ENCODE measurements around the gene SFRP4. TPM values are rescaled to one million over a fixed set of nuclear protein-coding genes. Genes with fewer than 3 reads are reported as not detected.

Gene SFRP4
- total RNA-seq, 1 experiment from 2014 or later: not detected

DNA sequence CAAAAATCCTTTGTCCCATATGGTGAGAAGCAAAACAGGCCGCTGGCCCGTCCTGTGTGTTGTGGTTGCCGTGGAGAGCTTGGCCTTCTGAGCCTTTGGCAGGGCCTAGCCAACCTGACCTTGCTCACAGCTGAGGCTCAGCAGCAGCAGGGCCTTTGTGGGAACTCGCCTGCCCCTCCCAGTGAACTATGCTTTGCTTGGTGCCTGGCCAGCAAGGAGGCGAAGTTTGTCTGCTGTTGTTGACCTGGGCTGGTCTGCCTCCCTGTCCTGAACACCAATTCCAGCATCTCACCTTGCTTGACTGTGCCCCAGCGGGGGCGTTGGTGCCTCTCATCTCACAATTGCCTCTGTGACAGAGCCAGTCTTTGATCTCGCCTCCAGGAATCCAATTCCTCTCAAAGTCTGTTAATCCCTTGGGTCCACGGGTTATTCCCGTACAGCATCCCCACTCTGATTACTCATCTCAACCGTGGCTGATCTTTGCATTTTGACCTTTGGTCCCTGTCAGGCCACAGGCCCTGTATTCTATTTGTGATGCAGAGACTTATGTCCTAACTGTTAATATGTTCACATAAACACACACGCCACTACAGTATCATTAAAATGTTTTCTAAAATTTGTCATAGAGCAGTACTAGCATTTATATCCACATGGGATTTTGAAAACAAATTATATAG is 26.5 kb upstream of the SFRP4 start:
- no peak overlapping the region for H3K4me3 Mint-ChIP-seq (ENCODE audit: unreplicated experiment)
- H3K27ac Mint-ChIP-seq (ENCODE audit: unreplicated experiment): no peak overlapping the region
- no peaks in the 10 kb centered on the region for H3K4me1 Mint-ChIP-seq (ENCODE audit: low read depth, unreplicated experiment)
- no peaks in the 10 kb centered on the region for H3K9me3 Mint-ChIP-seq (ENCODE audit: unreplicated experiment)
- H3K27me3 Mint-ChIP-seq (ENCODE audit: insufficient read depth, unreplicated experiment): peaks cover 3% of the 10 kb centered on the region
- H3K36me3 Mint-ChIP-seq (ENCODE audit: insufficient read depth, unreplicated experiment): no peaks in the 10 kb centered on the region
- H3K4me1 ChIP-seq: peaks cover 14% of the 10 kb centered on the region
- BruUV-seq (replicated peaks): no TSS peak
- no peak overlapping the region for H3K4me3 ChIP-seq (ENCODE audit: low read depth, low read length)
- no peaks in the 10 kb centered on the region for H3K36me3 ChIP-seq (ENCODE audit: control insufficient read depth, insufficient read depth, low read length)
- no peaks in the 10 kb centered on the region for H3K9me3 ChIP-seq
- CTCF ChIA-PET: no interaction called here
- intact Hi-C loops (cut with micrococcal nuclease; ENCODE audit: unreplicated experiment): loop anchor here (1.0 kb wide), 1 partner anchor 26 kb away; no protein-coding TSS in a partner anchor
- TF ChIP-seq, protein P1, sequence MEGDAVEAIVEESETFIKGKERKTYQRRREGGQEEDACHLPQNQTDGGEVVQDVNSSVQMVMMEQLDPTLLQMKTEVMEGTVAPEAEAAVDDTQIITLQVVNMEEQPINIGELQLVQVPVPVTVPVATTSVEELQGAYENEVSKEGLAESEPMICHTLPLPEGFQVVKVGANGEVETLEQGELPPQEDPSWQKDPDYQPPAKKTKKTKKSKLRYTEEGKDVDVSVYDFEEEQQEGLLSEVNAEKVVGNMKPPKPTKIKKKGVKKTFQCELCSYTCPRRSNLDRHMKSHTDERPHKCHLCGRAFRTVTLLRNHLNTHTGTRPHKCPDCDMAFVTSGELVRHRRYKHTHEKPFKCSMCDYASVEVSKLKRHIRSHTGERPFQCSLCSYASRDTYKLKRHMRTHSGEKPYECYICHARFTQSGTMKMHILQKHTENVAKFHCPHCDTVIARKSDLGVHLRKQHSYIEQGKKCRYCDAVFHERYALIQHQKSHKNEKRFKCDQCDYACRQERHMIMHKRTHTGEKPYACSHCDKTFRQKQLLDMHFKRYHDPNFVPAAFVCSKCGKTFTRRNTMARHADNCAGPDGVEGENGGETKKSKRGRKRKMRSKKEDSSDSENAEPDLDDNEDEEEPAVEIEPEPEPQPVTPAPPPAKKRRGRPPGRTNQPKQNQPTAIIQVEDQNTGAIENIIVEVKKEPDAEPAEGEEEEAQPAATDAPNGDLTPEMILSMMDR (IDR thresholded peaks at IDR 0.05; ENCODE audit: insufficient read depth in 1 of 2, low read depth in 1 of 2, low read length in 1 of 2, severe bottlenecking in 1 of 2, unreplicated experiment in 1 of 2): no peak
- H3K27me3 ChIP-seq (replicated peaks; ENCODE audit: control insufficient read depth, insufficient read depth, low read length): no peaks in the 10 kb centered on the region
- POLR2A ChIA-PET: no interaction called here
- DNase-seq: peak; percentile 70 to 82

GRCh38 chr7:37933018-37933566 is 16.5 kb upstream of the SFRP4 start:
- H3K9me3 ChIP-seq: peaks cover 7% of the 10 kb centered on the region
- CTCF ChIA-PET: no interaction called here
- H3K4me3 ChIP-seq (ENCODE audit: low read depth, low read length): no peak overlapping the region
- H3K9me3 Mint-ChIP-seq (ENCODE audit: unreplicated experiment): peaks cover 14% of the 10 kb centered on the region
- no peaks in the 10 kb centered on the region for H3K36me3 ChIP-seq (ENCODE audit: control insufficient read depth, insufficient read depth, low read length)
- H3K4me1 Mint-ChIP-seq (ENCODE audit: low read depth, unreplicated experiment): no peaks in the 10 kb centered on the region
- no peaks in the 10 kb centered on the region for H3K27me3 ChIP-seq (replicated peaks; ENCODE audit: control insufficient read depth, insufficient read depth, low read length)
- TF ChIP-seq, protein P1 (IDR thresholded peaks at IDR 0.05; ENCODE audit: insufficient read depth in 1 of 2, low read depth in 1 of 2, low read length in 1 of 2, severe bottlenecking in 1 of 2, unreplicated experiment in 1 of 2): no peak
- H3K4me3 Mint-ChIP-seq (ENCODE audit: unreplicated experiment): no peak overlapping the region
- no peaks in the 10 kb centered on the region for H3K27me3 Mint-ChIP-seq (ENCODE audit: insufficient read depth, unreplicated experiment)
- no TSS peak for BruUV-seq (replicated peaks)
- POLR2A ChIA-PET: no interaction called here
- no peaks in the 10 kb centered on the region for H3K36me3 Mint-ChIP-seq (ENCODE audit: insufficient read depth, unreplicated experiment)
- DNase-seq: no peak
- intact Hi-C loops (cut with micrococcal nuclease; ENCODE audit: unreplicated experiment): no loop called here
- no peaks in the 10 kb centered on the region for H3K4me1 ChIP-seq
- H3K27ac Mint-ChIP-seq (ENCODE audit: unreplicated experiment): no peak overlapping the region

DNA sequence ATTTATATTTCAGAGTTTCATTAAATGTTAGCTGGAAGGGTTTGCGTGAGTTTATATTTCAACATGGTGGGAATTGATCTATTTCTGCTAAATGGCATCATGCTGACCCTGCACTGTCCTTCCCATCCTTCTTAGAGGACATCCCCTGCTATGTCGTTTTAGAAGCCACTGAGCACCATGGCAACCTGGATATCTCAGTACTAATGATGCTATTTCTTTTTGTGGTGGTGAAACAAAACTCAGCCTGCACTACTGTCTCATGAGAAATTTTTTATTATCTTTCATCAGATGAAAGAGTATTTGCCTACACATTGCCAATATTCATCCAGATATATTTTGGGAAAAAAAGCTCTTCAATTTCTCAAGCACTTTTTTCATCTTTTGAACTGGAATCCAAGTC is 15.9 kb upstream of the SFRP4 start:
- no peaks in the 10 kb centered on the region for H3K27me3 ChIP-seq (replicated peaks; ENCODE audit: control insufficient read depth, insufficient read depth, low read length)

More for the DNA sequence above, 15.9 kb upstream of the SFRP4 start:
- Histone ChIP-seq H3K36me3 (ENCODE audit: control insufficient read depth, insufficient read depth, low read length) (no peaks in the 10 kb centered on the region), H3K4me1 (no peaks in the 10 kb centered on the region), H3K4me3 (ENCODE audit: low read depth, low read length) (no peak overlapping the region), H3K9me3 (peaks cover 7% of the 10 kb centered on the region)
- Mint-ChIP-seq H3K4me1 (ENCODE audit: low read depth, unreplicated experiment) (no peaks in the 10 kb centered on the region), H3K9me3 (ENCODE audit: unreplicated experiment) (peaks cover 14% of the 10 kb centered on the region), H3K27ac (ENCODE audit: unreplicated experiment) (no peak overlapping the region), H3K27me3 (ENCODE audit: insufficient read depth, unreplicated experiment) (no peaks in the 10 kb centered on the region), H3K4me3 (ENCODE audit: unreplicated experiment) (no peak overlapping the region), H3K36me3 (ENCODE audit: insufficient read depth, unreplicated experiment) (no peaks in the 10 kb centered on the region)
- no peak for DNase-seq
- CTCF ChIA-PET: no interaction called here
- no TSS peak for BruUV-seq (replicated peaks)
- POLR2A ChIA-PET: no interaction called here
- intact Hi-C loops (cut with micrococcal nuclease; ENCODE audit: unreplicated experiment): no loop called here
- TF ChIP-seq, protein P1 (IDR thresholded peaks at IDR 0.05; ENCODE audit: insufficient read depth in 1 of 2, low read depth in 1 of 2, low read length in 1 of 2, severe bottlenecking in 1 of 2, unreplicated experiment in 1 of 2): no peak

Measured in Caco-2 (cell line).